GM18526 (cell line): Measurements from ENCODE around the gene TNRC6C.

Experiments
- POLR2A ChIP-seq: IDR thresholded peaks from 3 replicates; pipeline ENCODE4 v1.6.1; 2011; ENCODE audit not compliant: insufficient read length; ENCODE audit errors: extremely low read depth

TNRC6C gene

GRCh38 chr17:78127239-78127887, 168.9 kb downstream of the TNRC6C start:
- peak; percentile 69 for TF ChIP-seq POLR2A

- no peak for TF ChIP-seq POLR2A
Observed at GRCh38 chr17:78127888-78128550, 169.5 kb downstream of the TNRC6C start.

GRCh38 chr17:78128551-78129350, 170.2 kb downstream of the TNRC6C start, which contains the start of gene TMC6:
Gene TMC6, minus strand, starts transcription at chr17:78128755. Its CDS starts 1,923 bp downstream, at chr17:78126832.
- peak; percentile 76 for TF ChIP-seq POLR2A

GRCh38 chr17:78129351-78130089, 171.0 kb downstream of the TNRC6C start:
- TF ChIP-seq POLR2A, result no peak

GRCh38 chr17:78130090-78130436, 171.6 kb downstream of the TNRC6C start:
- no peak for TF ChIP-seq POLR2A

GRCh38 chr17:78130437-78131101, 172.1 kb downstream of the TNRC6C start, which contains the start of gene TMC8:
Gene TMC8, plus strand, starts transcription at chr17:78130771. Its CDS starts 818 bp downstream, at chr17:78131589.
- TF ChIP-seq POLR2A, result peak; percentile 88

- TF ChIP-seq POLR2A, result no peak
Observed at GRCh38 chr17:78131172-78132083, 172.9 kb downstream of the TNRC6C start.

GRCh38 chr17:78132084-78132676, 173.7 kb downstream of the TNRC6C start:
- peak; percentile 65 for TF ChIP-seq POLR2A

GRCh38 chr17:78132767-78133178, 174.3 kb downstream of the TNRC6C start:
- no peak for TF ChIP-seq POLR2A

GRCh38 chr17:78133179-78133951, 174.9 kb downstream of the TNRC6C start:
- no peak for TF ChIP-seq POLR2A

GRCh38 chr17:78133971-78134898, 175.7 kb downstream of the TNRC6C start:
- no peak for TF ChIP-seq POLR2A
